Measurements from ENCODE around the gene ZNF782.
"Not testable (repeated sequence)": the region's sequence is repeated elsewhere in the genome, so short reads cannot be mapped to it uniquely, and the experiment has no call there.

ZNF782 gene

DNA sequence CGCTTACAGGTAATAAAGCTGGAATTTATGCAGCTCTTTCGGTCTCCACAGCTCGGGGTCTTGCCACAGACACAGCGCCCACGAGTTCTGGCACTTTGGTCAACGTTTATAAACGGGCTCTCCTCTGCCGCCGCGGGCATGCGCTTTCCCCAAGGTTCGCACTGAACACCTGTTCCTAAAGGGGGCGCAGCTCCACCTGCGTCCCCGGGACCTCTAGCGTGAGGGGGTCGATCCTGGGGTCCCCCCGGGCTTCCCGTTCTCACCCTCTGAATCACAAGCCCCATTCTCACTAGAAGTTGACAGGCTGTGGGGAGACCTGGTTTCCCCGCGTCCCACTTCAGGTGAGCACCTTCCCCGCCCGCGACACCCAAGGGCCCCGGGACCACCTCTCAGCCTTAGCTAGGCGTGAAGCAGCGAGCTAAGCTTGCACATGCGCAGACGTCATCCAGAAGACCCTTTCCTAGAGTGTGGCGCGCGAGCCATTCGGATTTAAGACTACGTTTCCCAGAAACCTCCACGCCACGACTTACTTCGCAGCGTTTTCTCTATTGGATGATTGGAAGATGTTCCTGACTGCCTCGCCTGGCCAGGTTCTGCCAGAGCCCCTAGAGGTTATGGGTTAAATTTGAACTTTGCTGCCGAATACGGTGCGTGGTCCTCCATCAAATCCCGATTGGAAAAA, 21.3 kb upstream of the ZNF782 start:
- TF ChIP-seq ZFX (IDR thresholded peaks at IDR 0.05), result no peak
- TF ChIP-seq, protein P1, sequence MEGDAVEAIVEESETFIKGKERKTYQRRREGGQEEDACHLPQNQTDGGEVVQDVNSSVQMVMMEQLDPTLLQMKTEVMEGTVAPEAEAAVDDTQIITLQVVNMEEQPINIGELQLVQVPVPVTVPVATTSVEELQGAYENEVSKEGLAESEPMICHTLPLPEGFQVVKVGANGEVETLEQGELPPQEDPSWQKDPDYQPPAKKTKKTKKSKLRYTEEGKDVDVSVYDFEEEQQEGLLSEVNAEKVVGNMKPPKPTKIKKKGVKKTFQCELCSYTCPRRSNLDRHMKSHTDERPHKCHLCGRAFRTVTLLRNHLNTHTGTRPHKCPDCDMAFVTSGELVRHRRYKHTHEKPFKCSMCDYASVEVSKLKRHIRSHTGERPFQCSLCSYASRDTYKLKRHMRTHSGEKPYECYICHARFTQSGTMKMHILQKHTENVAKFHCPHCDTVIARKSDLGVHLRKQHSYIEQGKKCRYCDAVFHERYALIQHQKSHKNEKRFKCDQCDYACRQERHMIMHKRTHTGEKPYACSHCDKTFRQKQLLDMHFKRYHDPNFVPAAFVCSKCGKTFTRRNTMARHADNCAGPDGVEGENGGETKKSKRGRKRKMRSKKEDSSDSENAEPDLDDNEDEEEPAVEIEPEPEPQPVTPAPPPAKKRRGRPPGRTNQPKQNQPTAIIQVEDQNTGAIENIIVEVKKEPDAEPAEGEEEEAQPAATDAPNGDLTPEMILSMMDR (conservative IDR thresholded peaks at IDR 0.05), result peak; percentile 66
- H3K27ac ChIP-seq, result peak overlapping the region; percentile 64

- TF ChIP-seq ZFX (IDR thresholded peaks at IDR 0.05), result no peak
- TF ChIP-seq, protein P1 (conservative IDR thresholded peaks at IDR 0.05), result no peak
- peak overlapping the region; percentile 64 for H3K27ac ChIP-seq
Measured at GRCh38 chr9:96874947-96875460, 20.7 kb upstream of the ZNF782 start.

GRCh38 chr9:96874201-96874785, 20.0 kb upstream of the ZNF782 start:
- TF ChIP-seq ZFX (IDR thresholded peaks at IDR 0.05), result no peak
- TF ChIP-seq, protein P1 (conservative IDR thresholded peaks at IDR 0.05), result no peak
- H3K27ac ChIP-seq, result no peak overlapping the region

- TF ChIP-seq, protein P1 (conservative IDR thresholded peaks at IDR 0.05), result no peak
- H3K27ac ChIP-seq, result no peak overlapping the region
Measured at GRCh38 chr9:96871176-96871575, 16.9 kb upstream of the ZNF782 start.

DNA sequence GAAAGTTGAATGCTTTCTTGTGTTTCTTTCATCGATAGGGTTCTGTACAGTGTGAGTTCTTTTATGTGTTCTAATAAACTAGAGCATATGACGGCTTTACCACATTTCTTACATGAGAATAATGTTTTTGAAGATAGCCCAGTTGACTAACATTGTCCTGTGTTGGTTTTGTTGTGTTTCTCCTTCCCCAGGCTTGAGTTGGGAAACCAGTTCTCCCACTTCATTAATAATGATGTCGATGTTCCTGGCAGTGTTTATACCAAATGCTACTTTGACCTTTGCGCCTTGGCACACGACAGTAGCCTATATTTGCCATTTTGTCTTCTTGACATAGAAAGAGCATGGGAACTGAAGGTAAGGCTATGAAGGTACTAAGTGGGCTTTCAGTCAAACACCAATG, 14.4 kb upstream of the ZNF782 start:
- TF ChIP-seq ZFX (IDR thresholded peaks at IDR 0.05), result no peak
- TF ChIP-seq, protein P1 (conservative IDR thresholded peaks at IDR 0.05), result no peak
- no peak overlapping the region for H3K27ac ChIP-seq

DNA sequence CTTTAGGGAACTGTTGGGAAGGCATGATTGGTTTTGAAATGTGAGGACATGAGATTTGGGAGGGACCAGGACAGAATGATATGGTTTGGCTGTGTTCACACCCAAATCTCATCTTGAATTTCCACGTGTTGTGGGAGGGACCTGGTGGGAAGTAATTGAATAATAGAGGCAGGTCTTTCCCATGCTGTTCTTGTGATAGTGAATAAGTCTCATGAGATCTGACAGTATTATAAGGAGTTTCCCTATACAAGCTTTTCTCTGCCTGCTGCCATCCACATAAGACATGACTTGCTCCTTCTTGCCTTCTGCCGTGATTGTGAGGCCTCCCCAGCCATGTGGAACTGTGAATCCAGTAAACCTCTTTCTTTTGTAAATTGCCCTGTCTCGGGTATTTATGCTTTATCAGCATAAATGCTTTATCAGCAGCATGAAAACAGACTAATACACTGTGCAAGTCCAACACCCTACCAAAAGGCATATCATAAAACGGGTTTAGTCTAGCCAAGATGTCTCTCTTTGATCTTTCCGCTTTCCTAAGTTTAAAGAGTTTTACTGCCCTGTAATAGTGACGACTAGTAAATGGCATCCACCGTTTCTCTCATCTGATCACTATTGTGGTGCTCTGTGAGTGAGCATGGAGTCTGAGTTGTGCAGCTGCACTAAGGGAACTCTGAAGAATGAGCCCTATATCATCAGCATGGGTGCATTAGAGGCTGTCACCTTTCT, 12.9 kb upstream of the ZNF782 start:
- TF ChIP-seq ZFX (IDR thresholded peaks at IDR 0.05), result no peak
- TF ChIP-seq, protein P1 (conservative IDR thresholded peaks at IDR 0.05), result no peak
- H3K27ac ChIP-seq, result no peak overlapping the region

GRCh38 chr9:96865240-96865639, 10.9 kb upstream of the ZNF782 start:
- H3K27ac ChIP-seq, result not testable (repeated sequence)

Data from C4-2B (cell line).